Nephron progenitor cell (in vitro differentiated cells): ENCODE results near the gene CMIP.

ENCODE experiments used
- DNase-seq: peaks from one replicate; pipeline ENCODE4 v3.0.0; 2021
- H3K27ac Mint-ChIP-seq: 2 replicates; pipeline ENCODE4 v1.8.0; 2021; ENCODE audit warnings: mild to moderate bottlenecking, moderate library complexity, mixed read lengths
- H3K27me3 Mint-ChIP-seq: 2 replicates; pipeline ENCODE4 v1.8.0; 2021; ENCODE audit warnings: mild to moderate bottlenecking, low read depth, mixed read lengths; ENCODE audit not compliant: poor library complexity
- H3K36me3 Mint-ChIP-seq: 2 replicates; pipeline ENCODE4 v1.8.0; 2021; ENCODE audit warnings: low read depth, mixed read lengths
- H3K4me1 Mint-ChIP-seq: 2 replicates; pipeline ENCODE4 v1.8.0; 2021; ENCODE audit warnings: mixed read lengths
- H3K4me3 Mint-ChIP-seq: 2 replicates; pipeline ENCODE4 v1.8.0; 2021; ENCODE audit warnings: mild to moderate bottlenecking, moderate library complexity, mixed read lengths
- H3K9me3 Mint-ChIP-seq: 2 replicates; pipeline ENCODE4 v1.8.0; 2021; ENCODE audit warnings: mild to moderate bottlenecking, moderate library complexity, mixed read lengths
- TF ChIP-seq, protein P1 (sequence below): fragments of 200-600 bp; sonication (generic); IDR thresholded peaks from 2 replicates; pipeline ENCODE4 v1.5.0; 2021; ENCODE audit warnings: antibody characterized with exemption

CMIP gene

DNA sequence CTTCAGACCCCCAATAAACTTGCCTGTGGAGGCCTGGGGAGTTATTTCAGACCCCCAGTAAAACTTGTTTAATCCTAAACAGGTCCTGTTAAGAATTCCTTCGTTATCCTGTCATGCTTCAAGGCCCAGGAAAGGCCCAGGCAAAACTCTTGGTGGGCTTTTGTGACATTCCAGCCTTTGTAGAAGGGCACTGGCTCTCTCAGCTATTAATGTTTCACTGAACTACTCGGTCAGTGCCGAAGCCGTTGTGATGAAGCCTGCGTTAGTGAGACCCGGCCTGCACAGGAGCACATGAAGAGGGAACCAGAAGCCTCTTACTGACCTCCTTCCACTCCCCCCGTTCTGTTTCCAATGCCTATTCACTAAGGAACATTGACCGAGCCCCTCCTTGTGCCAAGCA, 287.0 kb downstream of the CMIP start:
- Mint-ChIP-seq H3K27ac (no peak overlapping the region), H3K4me1 (peaks cover 41% of the 10 kb centered on the region), H3K36me3 (no peaks in the 10 kb centered on the region), H3K4me3 (no peak overlapping the region), H3K9me3 (no peaks in the 10 kb centered on the region), H3K27me3 (peaks cover 19% of the 10 kb centered on the region)
- TF ChIP-seq, protein P1, sequence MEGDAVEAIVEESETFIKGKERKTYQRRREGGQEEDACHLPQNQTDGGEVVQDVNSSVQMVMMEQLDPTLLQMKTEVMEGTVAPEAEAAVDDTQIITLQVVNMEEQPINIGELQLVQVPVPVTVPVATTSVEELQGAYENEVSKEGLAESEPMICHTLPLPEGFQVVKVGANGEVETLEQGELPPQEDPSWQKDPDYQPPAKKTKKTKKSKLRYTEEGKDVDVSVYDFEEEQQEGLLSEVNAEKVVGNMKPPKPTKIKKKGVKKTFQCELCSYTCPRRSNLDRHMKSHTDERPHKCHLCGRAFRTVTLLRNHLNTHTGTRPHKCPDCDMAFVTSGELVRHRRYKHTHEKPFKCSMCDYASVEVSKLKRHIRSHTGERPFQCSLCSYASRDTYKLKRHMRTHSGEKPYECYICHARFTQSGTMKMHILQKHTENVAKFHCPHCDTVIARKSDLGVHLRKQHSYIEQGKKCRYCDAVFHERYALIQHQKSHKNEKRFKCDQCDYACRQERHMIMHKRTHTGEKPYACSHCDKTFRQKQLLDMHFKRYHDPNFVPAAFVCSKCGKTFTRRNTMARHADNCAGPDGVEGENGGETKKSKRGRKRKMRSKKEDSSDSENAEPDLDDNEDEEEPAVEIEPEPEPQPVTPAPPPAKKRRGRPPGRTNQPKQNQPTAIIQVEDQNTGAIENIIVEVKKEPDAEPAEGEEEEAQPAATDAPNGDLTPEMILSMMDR: no peak
- no peak for DNase-seq

- TF ChIP-seq, protein P1: no peak
- no peak overlapping the region for H3K4me3 Mint-ChIP-seq
- H3K4me1 Mint-ChIP-seq: peaks cover 47% of the 10 kb centered on the region
- DNase-seq: no peak
- H3K27me3 Mint-ChIP-seq: peaks cover 20% of the 10 kb centered on the region
- H3K27ac Mint-ChIP-seq: no peak overlapping the region
- no peaks in the 10 kb centered on the region for H3K9me3 Mint-ChIP-seq
- no peaks in the 10 kb centered on the region for H3K36me3 Mint-ChIP-seq
Measured at GRCh38 chr16:81732699-81733098, 288.1 kb downstream of the CMIP start.

DNA sequence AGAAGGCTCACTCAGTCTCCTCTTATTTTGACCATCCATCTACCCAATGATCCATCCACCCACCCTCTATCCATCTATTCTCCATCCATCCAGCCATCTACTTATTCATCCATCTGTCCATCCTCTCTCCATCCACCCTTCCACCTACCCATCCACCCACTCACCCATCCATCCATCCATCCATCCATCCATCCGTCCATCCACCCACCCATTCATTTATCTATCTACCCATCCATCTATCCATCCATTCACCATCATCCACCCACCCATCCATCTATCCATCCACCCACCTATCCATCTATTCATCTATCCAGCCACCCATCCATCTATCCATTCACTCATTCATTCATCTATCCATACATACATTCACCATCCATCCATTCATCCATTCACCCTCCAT, 288.7 kb downstream of the CMIP start:
- peaks cover 20% of the 10 kb centered on the region for H3K27me3 Mint-ChIP-seq
- TF ChIP-seq, protein P1: no peak
- H3K36me3 Mint-ChIP-seq: no peaks in the 10 kb centered on the region
- H3K9me3 Mint-ChIP-seq: no peaks in the 10 kb centered on the region
- DNase-seq: no peak
- H3K27ac Mint-ChIP-seq: no peak overlapping the region
- H3K4me1 Mint-ChIP-seq: peaks cover 53% of the 10 kb centered on the region
- H3K4me3 Mint-ChIP-seq: no peak overlapping the region

GRCh38 chr16:81734632-81735434, 290.2 kb downstream of the CMIP start:
- no peaks in the 10 kb centered on the region for H3K36me3 Mint-ChIP-seq
- no peak overlapping the region for H3K27ac Mint-ChIP-seq
- peaks cover 15% of the 10 kb centered on the region for H3K27me3 Mint-ChIP-seq
- no peaks in the 10 kb centered on the region for H3K9me3 Mint-ChIP-seq
- no peak for DNase-seq
- peaks cover 50% of the 10 kb centered on the region for H3K4me1 Mint-ChIP-seq
- TF ChIP-seq, protein P1: no peak
- H3K4me3 Mint-ChIP-seq: no peak overlapping the region

GRCh38 chr16:81737885-81738536, 293.4 kb downstream of the CMIP start:
- Mint-ChIP-seq H3K27me3 (peaks cover 4% of the 10 kb centered on the region), H3K4me1 (peaks cover 26% of the 10 kb centered on the region), H3K27ac (no peak overlapping the region), H3K9me3 (no peaks in the 10 kb centered on the region), H3K4me3 (peak overlapping the region; percentile 40), H3K36me3 (no peaks in the 10 kb centered on the region)
- peak; percentile 86 for DNase-seq
- TF ChIP-seq, protein P1: peak; percentile 80
